ENCODE data around the gene CLEC17A. TPM values are rescaled to one million over a fixed set of nuclear protein-coding genes. Genes with fewer than 3 reads are reported as not detected.
A peak's percentile ranks its signal among the peaks of the same experiment; 100 is the strongest.
"Not testable (repeated sequence)": the region's sequence is repeated elsewhere in the genome, so short reads cannot be mapped to it uniquely, and the experiment has no call there.

Gene CLEC17A
- not detected for total RNA-seq
- 10 to 100 TPM in 1 of 3 donors, not detected in 2; 13.7 TPM for polyA plus RNA-seq

- H3K4me3 ChIP-seq, result no peak within 1 kb of the TSS
- TF ChIP-seq POLR2AphosphoS5 (IDR thresholded peaks at IDR 0.05) (no peak), EP300 (IDR thresholded peaks at IDR 0.05) (no peak), CTCF (IDR thresholded peaks at IDR 0.05) (no peak), POLR2A (IDR thresholded peaks at IDR 0.05) (no peak)
- WGBS, 2 donors, result 31 to 59% methylated on average over 6 of the region's 6 CpGs
- no peak for DNase-seq
- no peaks in the 10 kb centered on the region for H3K27me3 ChIP-seq
- no peak within 1 kb of the TSS for H3K27ac ChIP-seq
- no peaks in the 10 kb centered on the region for H3K9me3 ChIP-seq
- intact Hi-C loops (cut with DNase I), result no loop called here
- no peaks in the 10 kb centered on the region for H3K4me1 ChIP-seq
- no peaks in the 10 kb centered on the region for H3K36me3 ChIP-seq
Measured at GRCh38 chr19:14582894-14583340, at the start of gene CLEC17A. Gene CLEC17A, plus strand, starts transcription at chr19:14583084. Its CDS starts 77 bp downstream, at chr19:14583161.

- H3K4me1 ChIP-seq, result peaks cover 0 to 20% (median 13%) of the 10 kb centered on the region in 4 donors
- no peak overlapping the region for H3K27ac ChIP-seq
- WGBS, 2 donors, result 93 to 96% methylated on average over 5 of the region's 5 CpGs
Measured at GRCh38 chr19:14533450-14533849, 49.4 kb upstream of the CLEC17A start.

GRCh38 chr19:14536926-14537692 lies 45.8 kb upstream of the CLEC17A start:
- intact Hi-C loops (cut with DNase I), result no loop called here
- TF ChIP-seq EP300 (IDR thresholded peaks at IDR 0.05) (no peak), CTCF (IDR thresholded peaks at IDR 0.05) (no peak), POLR2A (IDR thresholded peaks at IDR 0.05) (no peak)
- Histone ChIP-seq H3K36me3 (no peaks in the 10 kb centered on the region), H3K9me3 (no peaks in the 10 kb centered on the region), H3K27me3 (no peaks in the 10 kb centered on the region), H3K27ac (peak overlapping the region in 1 of 4 donors; percentile 28), H3K4me3 (peak overlapping the region in 2 of 4 donors; percentile 8 to 16), H3K4me1 (peaks cover 0 to 7% (median 0%) of the 10 kb centered on the region in 4 donors)
- DNase-seq, result no peak
- WGBS, 2 donors, result 13 to 36% methylated on average over 24 of the region's 24 CpGs

More at GRCh38 chr19:14533450-14533849, 49.4 kb upstream of the CLEC17A start:
- intact Hi-C loops (cut with DNase I), result no loop called here
- Histone ChIP-seq H3K9me3 (no peaks in the 10 kb centered on the region), H3K4me3 (no peak overlapping the region), H3K36me3 (no peaks in the 10 kb centered on the region), H3K27me3 (no peaks in the 10 kb centered on the region)
- TF ChIP-seq EP300 (IDR thresholded peaks at IDR 0.05) (no peak), POLR2AphosphoS5 (IDR thresholded peaks at IDR 0.05) (no peak), POLR2A (IDR thresholded peaks at IDR 0.05) (no peak), CTCF (IDR thresholded peaks at IDR 0.05) (no peak)
- no peak for DNase-seq

- H3K27ac ChIP-seq, result no peak overlapping the region
- WGBS, 2 donors, result 93% methylated on average over 19 of the region's 19 CpGs
- intact Hi-C loops (cut with DNase I), result no loop called here
Measured at GRCh38 chr19:14540741-14541525, 42.0 kb upstream of the CLEC17A start.

GRCh38 chr19:14541979-14542378 lies 40.9 kb upstream of the CLEC17A start:
- H3K4me3 ChIP-seq; H3K27ac ChIP-seq; H3K36me3 ChIP-seq; DNase-seq; H3K9me3 ChIP-seq; H3K27me3 ChIP-seq; intact Hi-C loops (cut with DNase I): not testable (repeated sequence)
- WGBS, 2 donors, result 76 to 88% methylated on average over 5 of the region's 5 CpGs
- peaks cover 0 to 16% (median 10%) of the 10 kb centered on the region in 4 donors for H3K4me1 ChIP-seq

More at GRCh38 chr19:14540741-14541525, 42.0 kb upstream of the CLEC17A start:
- TF ChIP-seq EP300 (IDR thresholded peaks at IDR 0.05) (no peak), POLR2AphosphoS5 (IDR thresholded peaks at IDR 0.05) (no peak), POLR2A (IDR thresholded peaks at IDR 0.05) (no peak), CTCF (IDR thresholded peaks at IDR 0.05) (no peak)
- H3K4me1 ChIP-seq, result peaks cover 0 to 18% (median 11%) of the 10 kb centered on the region in 4 donors
- no peaks in the 10 kb centered on the region for H3K36me3 ChIP-seq
- DNase-seq, result no peak
- H3K4me3 ChIP-seq, result no peak overlapping the region
- H3K27me3 ChIP-seq, result no peaks in the 10 kb centered on the region
- H3K9me3 ChIP-seq, result no peaks in the 10 kb centered on the region
